Measurements from ENCODE around the gene CRMP1. TPM values are rescaled to one million over a fixed set of nuclear protein-coding genes. Genes with fewer than 3 reads are reported as not detected.

Gene CRMP1
- total and polyA plus RNA-seq, 2 of the 4 experiments (the other 2 are of a cell fraction): 4.1 to 7.4 TPM

DNA sequence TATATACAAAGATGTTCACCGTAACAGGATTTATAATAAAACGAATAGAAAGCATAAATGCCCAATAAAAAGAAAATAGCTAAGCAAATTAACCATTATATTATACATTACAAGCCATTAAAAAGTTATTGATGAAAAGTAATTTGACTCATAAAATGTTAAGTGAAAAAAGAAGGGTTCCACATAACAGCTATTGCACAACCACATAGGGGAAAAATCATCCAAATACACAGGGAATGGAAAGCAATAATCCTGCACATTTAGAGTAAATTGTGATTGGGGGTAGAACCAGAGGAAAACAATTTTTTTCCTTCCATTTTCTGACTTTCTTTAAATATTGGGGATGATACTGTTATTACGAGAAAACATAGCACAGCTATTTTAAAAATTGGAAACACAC, 38.0 kb downstream of the CRMP1 start:
- no peak overlapping the region for H4K91ac ChIP-seq (ENCODE audit: insufficient read depth, low read depth, low read length)
- POLR2A ChIA-PET (ENCODE audit: unreplicated experiment): no interaction called here
- no CpG with 5 or more reads among the region's 3 CpGs for WGBS, 2 experiments (ENCODE audit: extremely low coverage in 2 of 2, insufficient read length in 1 of 2)

More for the DNA sequence above, 38.0 kb downstream of the CRMP1 start:
- Histone ChIP-seq H3K27ac (ENCODE audit: insufficient read depth, low read length) (no peak overlapping the region), H3K4me1 (ENCODE audit: control insufficient read depth, insufficient read depth, low read length) (no peaks in the 10 kb centered on the region), H4K5ac (ENCODE audit: low read depth, low read length) (no peak overlapping the region), H3K14ac (replicated peaks; ENCODE audit: low read depth, low read length) (no peak overlapping the region), H3K36me3 (ENCODE audit: control insufficient read depth, insufficient read depth, low read length) (no peaks in the 10 kb centered on the region; the same call in 1 of the 2 replicates), H2AFZ (replicated peaks; ENCODE audit: low read length, poor library complexity) (no peak overlapping the region), H2BK15ac (ENCODE audit: low read depth, low read length) (no peak overlapping the region), H3K4me3 (ENCODE audit: insufficient read depth, low read depth, low read length) (no peak overlapping the region), H2BK5ac (ENCODE audit: low read depth, low read length, poor library complexity, severe bottlenecking) (no peak overlapping the region), H2AK9ac (replicated peaks; ENCODE audit: low read depth, low read length, poor library complexity) (no peak overlapping the region), H3K4ac (ENCODE audit: low read depth, low read length) (no peak overlapping the region), H3K27me3 (ENCODE audit: control insufficient read depth, insufficient read depth, low read length) (no peaks in the 10 kb centered on the region), H4K20me1 (ENCODE audit: insufficient read depth, low read length) (no peaks in the 10 kb centered on the region), H3K56ac (ENCODE audit: extremely low read depth, insufficient read depth, low read length) (no peak overlapping the region), H2BK20ac (ENCODE audit: low read depth, low read length) (no peak overlapping the region), H3K18ac (ENCODE audit: low read depth, low read length) (no peak overlapping the region), H3K23ac (ENCODE audit: low read depth, low read length) (no peak overlapping the region), H4K8ac (ENCODE audit: low read depth in 2 of 2, low read length in 2 of 2) (no peak overlapping the region), H3K9ac (ENCODE audit: low read depth, low read length) (no peak overlapping the region), H3K4me2 (ENCODE audit: low read depth, low read length) (no peak overlapping the region), H3K9me3 (ENCODE audit: control insufficient read depth, insufficient read depth, low read length) (no peaks in the 10 kb centered on the region), H2AK5ac (ENCODE audit: low read depth, low read length) (no peak overlapping the region), H3K9me1 (ENCODE audit: insufficient read depth, low read length) (no peaks in the 10 kb centered on the region; the same call in 1 of the 2 replicates), H3K79me1 (ENCODE audit: low read depth in 1 of 2, low read length in 2 of 2) (no peaks in the 10 kb centered on the region), H2BK120ac (ENCODE audit: low read depth, low read length) (no peak overlapping the region)
- CTCF ChIA-PET: no interaction called here
- no TSS peak for BruUV-seq (replicated peaks)
- DNase-seq: no peak
- no peak for ATAC-seq (ENCODE audit: low read depth)
- TF ChIP-seq RCOR1 (IDR thresholded peaks at IDR 0.05; ENCODE audit: insufficient replicate concordance, low read length): no peak
- no peak for TF ChIP-seq RFX5 (IDR thresholded peaks at IDR 0.05; ENCODE audit: low read depth, low read length)
- peak; percentile 52 for TF ChIP-seq CEBPB (IDR thresholded peaks at IDR 0.05; ENCODE audit: low read depth, low read length)
- dilution Hi-C loops (cut with HindIII; ENCODE audit: low sequenced_read_pairs, unreplicated experiment) (no loop called here), intact Hi-C loops (cut with micrococcal nuclease) (no loop called here), in situ Hi-C loops (cut with MboI; ENCODE audit: low sequenced_read_pairs) (no loop called here)
